Liver (tissue), 9 donors: ENCODE data around the gene SH3BP5. TPM values are rescaled to one million over a fixed set of nuclear protein-coding genes. Genes with fewer than 3 reads are reported as not detected.

Experiments used
- DNase-seq: peaks from one replicate; pipeline ENCODE4 v3.0.0-alpha.2; 2017; ENCODE audit warnings: low spot score
- H3K27ac ChIP-seq, 2 donors: one replicate each; pipeline ENCODE4 v1.7.0; 2013; ENCODE audit warnings: inconsistent platforms in 2 of 2, low read length in 2 of 2, control low read depth in 1 of 2, low read depth in 1 of 2, mild to moderate bottlenecking in 1 of 2
- H3K27me3 ChIP-seq, 4 donors: one replicate each; pipeline versions ENCODE4 v1.6.1 to v1.7.0; 2013; ENCODE audit warnings: low read length in 3 of 4, inconsistent platforms in 1 of 4, mild to moderate bottlenecking in 1 of 4, moderate library complexity in 1 of 4; ENCODE audit not compliant: control insufficient read depth in 4 of 4, insufficient read depth in 4 of 4
- H3K36me3 ChIP-seq, 4 donors: one replicate each; pipeline versions ENCODE4 v1.6.1 to v1.7.0; 2013; ENCODE audit warnings: low read length in 3 of 4, mild to moderate bottlenecking in 3 of 4, low read depth in 1 of 4, moderate library complexity in 1 of 4; ENCODE audit not compliant: control insufficient read depth in 4 of 4, insufficient read depth in 3 of 4
- H3K4me1 ChIP-seq, 4 donors: one replicate each; pipeline versions ENCODE4 v1.6.1 to v1.7.0; 2013; ENCODE audit warnings: low read length in 3 of 4, mild to moderate bottlenecking in 3 of 4, moderate library complexity in 1 of 4; ENCODE audit not compliant: control insufficient read depth in 4 of 4, insufficient read depth in 4 of 4
- H3K4me3 ChIP-seq, 3 donors: one replicate each; pipeline versions ENCODE4 v1.6.1 to v1.7.0; 2013; ENCODE audit warnings: low read length in 3 of 3, control low read depth in 1 of 3, low read depth in 1 of 3, mild to moderate bottlenecking in 1 of 3
- H3K9ac ChIP-seq, 2 donors: one replicate each; pipeline ENCODE4 v1.7.0; 2013; ENCODE audit warnings: low read length in 2 of 2, mild to moderate bottlenecking in 2 of 2, moderate library complexity in 2 of 2, control low read depth in 1 of 2, low read depth in 1 of 2
- H3K9me3 ChIP-seq, 4 donors: one replicate each; pipeline versions ENCODE4 v1.6.1 to v1.7.0; 2013; ENCODE audit warnings: low read length in 3 of 4; ENCODE audit not compliant: control insufficient read depth in 4 of 4
- EGR1 ChIP-seq, 2 donors: IDR thresholded peaks; 2 replicates each; pipeline ENCODE4 v1.6.1; 2016 to 2018; ENCODE audit warnings: antibody characterized with exemption in 2 of 2, low read depth in 2 of 2
- FOXA1 ChIP-seq: IDR thresholded peaks from 2 replicates; pipeline ENCODE4 v1.6.1; 2016; ENCODE audit warnings: antibody characterized with exemption
- FOXA2 ChIP-seq: IDR thresholded peaks from 2 replicates; pipeline ENCODE4 v1.6.1; 2016; ENCODE audit warnings: antibody characterized with exemption
- GABPA ChIP-seq, 2 donors: IDR thresholded peaks in 1 of 2; conservative IDR thresholded peaks in 1 of 2; 2 replicates each; pipeline ENCODE4 v1.6.1; 2016; ENCODE audit warnings: antibody characterized with exemption in 2 of 2, mild to moderate bottlenecking in 1 of 2, moderate library complexity in 1 of 2
- HNF4A ChIP-seq, 2 donors: conservative IDR thresholded peaks; 2 replicates each; pipeline ENCODE4 v1.6.1; 2016; ENCODE audit warnings: antibody characterized with exemption in 2 of 2, mild to moderate bottlenecking in 2 of 2
- HNF4G ChIP-seq: IDR thresholded peaks from 2 replicates; pipeline ENCODE4 v1.6.1; 2016; ENCODE audit warnings: antibody characterized with exemption
- JUND ChIP-seq, 2 donors: IDR thresholded peaks; 2 replicates each; pipeline ENCODE4 v1.6.1; 2016; ENCODE audit warnings: antibody characterized with exemption in 2 of 2
- NR2F2 ChIP-seq: IDR thresholded peaks from 2 replicates; pipeline ENCODE4 v1.6.1; 2016; ENCODE audit warnings: antibody characterized with exemption
- RAD21 ChIP-seq, 2 donors: IDR thresholded peaks; 2 replicates each; pipeline ENCODE4 v1.6.1; 2016; ENCODE audit warnings: antibody characterized with exemption in 2 of 2, mild to moderate bottlenecking in 2 of 2
- RXRA ChIP-seq, 2 donors: IDR thresholded peaks; 2 replicates each; pipeline ENCODE4 v1.6.1; 2017 to 2018; ENCODE audit warnings: antibody characterized with exemption in 2 of 2, mild to moderate bottlenecking in 1 of 2
- SP1 ChIP-seq: IDR thresholded peaks from 2 replicates; pipeline ENCODE4 v1.6.1; 2018; ENCODE audit warnings: antibody characterized with exemption, mild to moderate bottlenecking
- TAF1 ChIP-seq: conservative IDR thresholded peaks from 2 replicates; pipeline ENCODE4 v1.6.1; 2016; ENCODE audit warnings: antibody characterized with exemption, mild to moderate bottlenecking
- YY1 ChIP-seq: IDR thresholded peaks from 2 replicates; pipeline ENCODE4 v1.6.1; 2016; ENCODE audit warnings: antibody characterized with exemption, mild to moderate bottlenecking
- WGBS: extraction: QIAGEN DNeasy Blood & Tissue Kit; methylation state at CpG from one replicate; pipeline ENCODE4 v1.1.7; 2013; 5-methylcytosine and 5-hydroxymethylcytosine counted together
- polyA plus RNA-seq, 2 donors: library from polyadenylated mRNA; stranded (reverse) in 1 of 2; unstranded in 1 of 2; fragments of 200-250 nt in 1 of 2; fragments of >200 nt in 1 of 2; fragmentation: Nextera tagmentation in 1 of 2; extraction: Ambion mirVana in 1 of 2; gene quantifications; one replicate each; pipeline versions ENCODE4 v1.2.1 to v1.2.3, GENCODE V29; 2013 to 2015
- total RNA-seq, 2 donors: library from RNA; depleted of rRNA; stranded (reverse); fragments of >200 nt; gene quantifications; one replicate each; pipeline ENCODE4 v1.2.3, GENCODE V29; 2014
- TF ChIP-seq, protein P1 (sequence below): fragments of 150-350 bp; IDR thresholded peaks from 2 replicates; pipeline ENCODE4 v1.5.1; 2017; ENCODE audit warnings: improper control_type of control experiment, low read depth, low read length; ENCODE audit not compliant: missing input control
- TF ChIP-seq, protein P2 (sequence below): IDR thresholded peaks from 2 replicates; pipeline ENCODE4 v1.6.1; 2016; ENCODE audit warnings: antibody characterized with exemption, mild to moderate bottlenecking
- TF ChIP-seq, protein P3 (sequence below): IDR thresholded peaks from 2 replicates; pipeline ENCODE4 v1.6.1; 2016; ENCODE audit warnings: antibody characterized with exemption
- TF ChIP-seq, protein P4 (sequence below): IDR thresholded peaks from 2 replicates; pipeline ENCODE4 v1.6.1; 2016; ENCODE audit warnings: antibody characterized with exemption
- TF ChIP-seq, protein P5 (sequence below): IDR thresholded peaks from 2 replicates; pipeline ENCODE4 v1.6.1; 2016; ENCODE audit warnings: antibody characterized with exemption
- donor health status: healthy.
- donor health status: healthy.
- donor health status: healthy.
- donor health status: healthy.
- donor health status: healthy.

SH3BP5 gene
- total and polyA plus RNA-seq, 4 donors: 3.5 to 17.9 (median 11.8) TPM

DNA sequence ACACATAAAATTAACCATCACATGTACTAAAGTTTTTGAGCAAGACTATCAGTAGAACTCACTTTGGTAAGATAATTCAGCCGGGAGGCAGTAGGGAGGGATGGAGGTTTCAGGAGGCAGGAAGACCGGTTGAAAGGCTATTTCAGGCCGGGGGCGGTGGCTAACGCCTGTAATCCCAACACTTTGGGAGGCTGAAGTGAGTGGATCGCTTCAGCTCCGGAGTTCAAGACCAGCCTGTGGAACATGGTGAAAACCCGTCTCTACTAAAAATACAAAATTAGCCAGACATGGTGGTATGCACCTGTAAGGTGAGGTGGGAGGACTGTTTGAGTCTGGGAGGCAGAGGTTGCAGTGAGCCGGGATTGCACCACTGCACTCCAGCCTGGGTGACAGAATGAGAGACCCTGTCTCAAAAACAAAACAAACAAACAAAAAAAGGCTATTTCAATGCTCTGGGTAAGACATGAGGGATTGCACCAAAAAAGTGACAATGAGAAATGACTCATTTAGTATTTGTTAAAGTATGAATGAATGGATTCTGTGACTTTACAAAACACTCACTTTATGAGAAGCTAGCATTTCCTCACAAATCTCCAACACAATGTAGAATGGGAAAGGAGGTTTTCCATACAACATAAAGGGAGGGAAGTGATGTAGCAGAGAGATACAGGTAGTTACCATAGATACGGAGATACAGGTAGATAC lies 43.9 kb downstream of the SH3BP5 start:
- no peak for DNase-seq
- Histone ChIP-seq H3K4me1 (peaks cover 0 to 13% (median 9%) of the 10 kb centered on the region in 4 donors), H3K9ac (no peak overlapping the region), H3K27ac (peak overlapping the region in 1 of 2 donors; percentile 19), H3K36me3 (peaks cover 0 to 9% (median 0%) of the 10 kb centered on the region in 4 donors), H3K4me3 (no peak overlapping the region), H3K27me3 (no peaks in the 10 kb centered on the region), H3K9me3 (no peaks in the 10 kb centered on the region)
- WGBS: 93% methylated on average over 10 of the region's 10 CpGs
- TF ChIP-seq, protein P1, sequence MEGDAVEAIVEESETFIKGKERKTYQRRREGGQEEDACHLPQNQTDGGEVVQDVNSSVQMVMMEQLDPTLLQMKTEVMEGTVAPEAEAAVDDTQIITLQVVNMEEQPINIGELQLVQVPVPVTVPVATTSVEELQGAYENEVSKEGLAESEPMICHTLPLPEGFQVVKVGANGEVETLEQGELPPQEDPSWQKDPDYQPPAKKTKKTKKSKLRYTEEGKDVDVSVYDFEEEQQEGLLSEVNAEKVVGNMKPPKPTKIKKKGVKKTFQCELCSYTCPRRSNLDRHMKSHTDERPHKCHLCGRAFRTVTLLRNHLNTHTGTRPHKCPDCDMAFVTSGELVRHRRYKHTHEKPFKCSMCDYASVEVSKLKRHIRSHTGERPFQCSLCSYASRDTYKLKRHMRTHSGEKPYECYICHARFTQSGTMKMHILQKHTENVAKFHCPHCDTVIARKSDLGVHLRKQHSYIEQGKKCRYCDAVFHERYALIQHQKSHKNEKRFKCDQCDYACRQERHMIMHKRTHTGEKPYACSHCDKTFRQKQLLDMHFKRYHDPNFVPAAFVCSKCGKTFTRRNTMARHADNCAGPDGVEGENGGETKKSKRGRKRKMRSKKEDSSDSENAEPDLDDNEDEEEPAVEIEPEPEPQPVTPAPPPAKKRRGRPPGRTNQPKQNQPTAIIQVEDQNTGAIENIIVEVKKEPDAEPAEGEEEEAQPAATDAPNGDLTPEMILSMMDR: no peak
- no peak for TF ChIP-seq JUND (IDR thresholded peaks at IDR 0.05)
- TF ChIP-seq NR2F2: no peak
- TF ChIP-seq HNF4G: no peak
- TF ChIP-seq, protein P2, sequence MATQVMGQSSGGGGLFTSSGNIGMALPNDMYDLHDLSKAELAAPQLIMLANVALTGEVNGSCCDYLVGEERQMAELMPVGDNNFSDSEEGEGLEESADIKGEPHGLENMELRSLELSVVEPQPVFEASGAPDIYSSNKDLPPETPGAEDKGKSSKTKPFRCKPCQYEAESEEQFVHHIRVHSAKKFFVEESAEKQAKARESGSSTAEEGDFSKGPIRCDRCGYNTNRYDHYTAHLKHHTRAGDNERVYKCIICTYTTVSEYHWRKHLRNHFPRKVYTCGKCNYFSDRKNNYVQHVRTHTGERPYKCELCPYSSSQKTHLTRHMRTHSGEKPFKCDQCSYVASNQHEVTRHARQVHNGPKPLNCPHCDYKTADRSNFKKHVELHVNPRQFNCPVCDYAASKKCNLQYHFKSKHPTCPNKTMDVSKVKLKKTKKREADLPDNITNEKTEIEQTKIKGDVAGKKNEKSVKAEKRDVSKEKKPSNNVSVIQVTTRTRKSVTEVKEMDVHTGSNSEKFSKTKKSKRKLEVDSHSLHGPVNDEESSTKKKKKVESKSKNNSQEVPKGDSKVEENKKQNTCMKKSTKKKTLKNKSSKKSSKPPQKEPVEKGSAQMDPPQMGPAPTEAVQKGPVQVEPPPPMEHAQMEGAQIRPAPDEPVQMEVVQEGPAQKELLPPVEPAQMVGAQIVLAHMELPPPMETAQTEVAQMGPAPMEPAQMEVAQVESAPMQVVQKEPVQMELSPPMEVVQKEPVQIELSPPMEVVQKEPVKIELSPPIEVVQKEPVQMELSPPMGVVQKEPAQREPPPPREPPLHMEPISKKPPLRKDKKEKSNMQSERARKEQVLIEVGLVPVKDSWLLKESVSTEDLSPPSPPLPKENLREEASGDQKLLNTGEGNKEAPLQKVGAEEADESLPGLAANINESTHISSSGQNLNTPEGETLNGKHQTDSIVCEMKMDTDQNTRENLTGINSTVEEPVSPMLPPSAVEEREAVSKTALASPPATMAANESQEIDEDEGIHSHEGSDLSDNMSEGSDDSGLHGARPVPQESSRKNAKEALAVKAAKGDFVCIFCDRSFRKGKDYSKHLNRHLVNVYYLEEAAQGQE: no peak
- TF ChIP-seq YY1: no peak

DNA sequence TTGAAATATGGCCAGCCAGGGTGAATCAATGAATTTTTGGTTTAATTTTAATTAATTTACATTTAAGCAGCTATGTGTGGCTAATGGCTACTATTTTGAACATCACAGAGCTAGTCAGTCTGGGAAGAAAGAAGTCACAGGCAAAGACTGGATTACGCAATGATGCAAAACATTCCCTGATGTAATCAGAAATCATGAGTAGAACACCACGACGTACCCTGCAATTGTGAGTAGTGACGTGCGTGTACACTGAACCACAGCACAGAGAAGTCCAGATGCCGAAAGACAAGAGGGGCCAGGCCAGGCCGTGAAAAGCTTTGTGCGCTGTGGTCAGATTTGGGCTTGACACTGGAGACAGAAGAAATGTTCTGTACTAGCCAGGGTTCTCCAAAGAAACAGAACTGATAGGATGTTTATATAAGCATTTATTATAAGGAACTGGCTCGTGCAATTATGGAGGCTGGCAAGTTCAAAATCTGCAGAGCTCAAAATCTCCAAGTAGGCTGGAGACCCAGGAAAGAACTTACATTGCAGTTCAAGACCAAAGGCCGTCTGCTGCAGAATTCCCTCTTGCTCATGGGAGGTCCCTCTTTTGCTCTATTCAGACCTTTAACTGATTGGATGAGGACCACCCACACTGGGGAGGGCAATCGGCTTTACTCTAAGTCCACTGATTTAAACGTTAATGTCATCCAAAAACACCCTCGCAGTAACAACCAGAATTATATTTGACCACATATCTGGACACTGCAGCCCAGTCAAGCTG lies 44.6 kb downstream of the SH3BP5 start:
- H3K9ac ChIP-seq: no peak overlapping the region
- peaks cover 0 to 9% (median 0%) of the 10 kb centered on the region in 4 donors for H3K36me3 ChIP-seq
- no peak for DNase-seq
- peaks cover 0 to 6% (median 3%) of the 10 kb centered on the region in 4 donors for H3K4me1 ChIP-seq
- H3K4me3 ChIP-seq: no peak overlapping the region
- WGBS: 51% methylated on average over 13 of the region's 13 CpGs
- no peaks in the 10 kb centered on the region for H3K27me3 ChIP-seq
- H3K9me3 ChIP-seq: no peaks in the 10 kb centered on the region
- peak overlapping the region; percentile 2 to 19 for H3K27ac ChIP-seq
- TF ChIP-seq FOXA1 (no peak), HNF4G (no peak), SP1 (peak; percentile 53), RXRA (IDR thresholded peaks at IDR 0.05) (peak; percentile 35 to 62), YY1 (peak; percentile 29), GABPA (IDR thresholded peaks at IDR 0.05 in 1 of 2, conservative IDR thresholded peaks at IDR 0.05 in 1 of 2) (no peak), TAF1 (no peak), EGR1 (IDR thresholded peaks at IDR 0.05; ENCODE audit: low read depth in 2 of 2) (no peak), RAD21 (IDR thresholded peaks at IDR 0.05) (peak; percentile 26 to 59), NR2F2 (peak; percentile 23), JUND (IDR thresholded peaks at IDR 0.05) (peak in 1 of 2 donors; percentile 26), FOXA2 (peak; percentile 14), HNF4A (conservative IDR thresholded peaks at IDR 0.05) (peak in 1 of 2 donors; percentile 47)
- TF ChIP-seq, protein P3, sequence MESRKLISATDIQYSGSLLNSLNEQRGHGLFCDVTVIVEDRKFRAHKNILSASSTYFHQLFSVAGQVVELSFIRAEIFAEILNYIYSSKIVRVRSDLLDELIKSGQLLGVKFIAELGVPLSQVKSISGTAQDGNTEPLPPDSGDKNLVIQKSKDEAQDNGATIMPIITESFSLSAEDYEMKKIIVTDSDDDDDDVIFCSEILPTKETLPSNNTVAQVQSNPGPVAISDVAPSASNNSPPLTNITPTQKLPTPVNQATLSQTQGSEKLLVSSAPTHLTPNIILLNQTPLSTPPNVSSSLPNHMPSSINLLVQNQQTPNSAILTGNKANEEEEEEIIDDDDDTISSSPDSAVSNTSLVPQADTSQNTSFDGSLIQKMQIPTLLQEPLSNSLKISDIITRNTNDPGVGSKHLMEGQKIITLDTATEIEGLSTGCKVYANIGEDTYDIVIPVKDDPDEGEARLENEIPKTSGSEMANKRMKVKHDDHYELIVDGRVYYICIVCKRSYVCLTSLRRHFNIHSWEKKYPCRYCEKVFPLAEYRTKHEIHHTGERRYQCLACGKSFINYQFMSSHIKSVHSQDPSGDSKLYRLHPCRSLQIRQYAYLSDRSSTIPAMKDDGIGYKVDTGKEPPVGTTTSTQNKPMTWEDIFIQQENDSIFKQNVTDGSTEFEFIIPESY: no peak
- TF ChIP-seq, protein P1: no peak
- TF ChIP-seq, protein P4, sequence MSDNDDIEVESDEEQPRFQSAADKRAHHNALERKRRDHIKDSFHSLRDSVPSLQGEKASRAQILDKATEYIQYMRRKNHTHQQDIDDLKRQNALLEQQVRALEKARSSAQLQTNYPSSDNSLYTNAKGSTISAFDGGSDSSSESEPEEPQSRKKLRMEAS: no peak
- TF ChIP-seq, protein P5, sequence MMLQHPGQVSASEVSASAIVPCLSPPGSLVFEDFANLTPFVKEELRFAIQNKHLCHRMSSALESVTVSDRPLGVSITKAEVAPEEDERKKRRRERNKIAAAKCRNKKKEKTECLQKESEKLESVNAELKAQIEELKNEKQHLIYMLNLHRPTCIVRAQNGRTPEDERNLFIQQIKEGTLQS: peak; percentile 32
